HepG2 (cell line): Measurements from ENCODE around the gene SENP7. TPM values are rescaled to one million over a fixed set of nuclear protein-coding genes. Genes with fewer than 3 reads are reported as not detected.

ENCODE experiments used
- ADNP ChIP-seq: sonication (generic); formaldehyde crosslinking; IDR thresholded peaks from 2 replicates; pipeline ENCODE4 v1.4.0; 2020; ENCODE audit warnings: missing genetic modification reagents
- ATAD3A ChIP-seq: sonication (generic); formaldehyde crosslinking; IDR thresholded peaks from 2 replicates; pipeline ENCODE4 v1.4.0; 2020; ENCODE audit warnings: missing genetic modification reagents
- ATF7 ChIP-seq, 2 experiments: fragments of 450-650 bp in 1 of 2; sonication (generic) in 1 of 2; formaldehyde crosslinking in 1 of 2; IDR thresholded peaks; 2 replicates each; pipeline versions ENCODE4 v1.4.0 to v1.6.1; 2016 to 2020; ENCODE audit warnings: antibody characterized with exemption in 1 of 2, mild to moderate bottlenecking in 1 of 2, missing genetic modification reagents in 1 of 2
- CEBPG ChIP-seq: IDR thresholded peaks from 2 replicates; pipeline ENCODE4 v1.6.1; 2016
- HOXA9 ChIP-seq: sonication (generic); formaldehyde crosslinking; IDR thresholded peaks from 2 replicates; pipeline ENCODE4 v1.8.1; 2022; ENCODE audit warnings: missing genetic modification reagents, mild to moderate bottlenecking, moderate library complexity, borderline replicate concordance
- ISX ChIP-seq: sonication (generic); formaldehyde crosslinking; conservative IDR thresholded peaks from 2 replicates; pipeline ENCODE4 v1.5.0; 2020; ENCODE audit warnings: missing genetic modification reagents
- MXI1 ChIP-seq: IDR thresholded peaks from 3 replicates; pipeline ENCODE4 v1.6.1; 2012; ENCODE audit warnings: low read depth, low read length, inconsistent platforms, borderline replicate concordance
- NFIB ChIP-seq: sonication (generic); formaldehyde crosslinking; IDR thresholded peaks from 2 replicates; pipeline ENCODE4 v1.9.0; 2021; ENCODE audit warnings: missing genetic modification reagents, mild to moderate bottlenecking, borderline replicate concordance
- PAWR ChIP-seq: sonication (generic); formaldehyde crosslinking; IDR thresholded peaks from 2 replicates; pipeline ENCODE4 v1.4.0; 2020; ENCODE audit warnings: missing genetic modification reagents, mild to moderate bottlenecking, borderline replicate concordance
- PCBP1 ChIP-seq: fragments of 200-400 bp; formaldehyde crosslinking; IDR thresholded peaks from 2 replicates; pipeline ENCODE4 v1.6.1; 2017; ENCODE audit warnings: mild to moderate bottlenecking, low read depth, low read length, borderline replicate concordance
- PHF5A ChIP-seq: IDR thresholded peaks from one replicate; pipeline ENCODE4 v1.6.1; 2018; ENCODE audit warnings: low read depth, missing genetic modification reagents; ENCODE audit not compliant: unreplicated experiment
- PHF8 ChIP-seq: sonication (generic); formaldehyde crosslinking; IDR thresholded peaks from 2 replicates; pipeline ENCODE4 v1.5.0; 2020; ENCODE audit warnings: missing genetic modification reagents
- ZNF558 ChIP-seq: sonication (generic); formaldehyde crosslinking; IDR thresholded peaks from 2 replicates; pipeline ENCODE4 v1.9.0; 2022; ENCODE audit warnings: mild to moderate bottlenecking, missing genetic modification reagents, borderline replicate concordance
- ZNF772 ChIP-seq: sonication (generic); formaldehyde crosslinking; IDR thresholded peaks from 2 replicates; pipeline ENCODE4 v1.5.0; 2020; ENCODE audit warnings: mild to moderate bottlenecking, missing genetic modification reagents
- polyA plus RNA-seq, 8 experiments: library from polyadenylated mRNA; depleted of rRNA in 3 of 8; stranded (reverse) in 7 of 8; unstranded in 1 of 8; fragments of >200 nt; fragmentation: Illumina TruSeq in 4 of 8; extraction: Trizol in 4 of 8; gene quantifications; 2 replicates each; pipeline versions ENCODE4 v1.2.1 to v1.2.3, GENCODE V29; 2011 to 2016; ENCODE audit warnings: low read depth in 4 of 8, missing spikeins in 1 of 8, mixed read lengths in 1 of 8; ENCODE audit not compliant: insufficient read depth in 1 of 8
- total RNA-seq, 5 experiments: library from RNA; depleted of rRNA; stranded (reverse); fragments of >200 nt; fragmentation: Illumina TruSeq; extraction: Trizol; gene quantifications; 2 replicates each; pipeline ENCODE4 v1.2.3, GENCODE V29; 2016; ENCODE audit warnings: low read depth in 1 of 5
- TF ChIP-seq, protein P1 (sequence below): sonication (generic); formaldehyde crosslinking; IDR thresholded peaks from 2 replicates; pipeline ENCODE4 v1.5.1; 2020; ENCODE audit warnings: mild to moderate bottlenecking, missing genetic modification reagents, moderate library complexity
- TF ChIP-seq, protein P2 (sequence below): sonication (generic); formaldehyde crosslinking; IDR thresholded peaks from 2 replicates; pipeline ENCODE4 v1.5.0; 2020; ENCODE audit warnings: mild to moderate bottlenecking, missing genetic modification reagents, borderline replicate concordance
- TF ChIP-seq, protein P3 (sequence below): sonication (generic); formaldehyde crosslinking; IDR thresholded peaks from 2 replicates; pipeline ENCODE4 v1.4.0; 2020; ENCODE audit warnings: missing genetic modification reagents, mild to moderate bottlenecking, borderline replicate concordance

SENP7 gene
- total and polyA plus RNA-seq, 2 of the 13 experiments (the other 11 are each of a cell fraction or from before 2014, with no cell fraction given) = 9.1 to 10.3 TPM

DNA sequence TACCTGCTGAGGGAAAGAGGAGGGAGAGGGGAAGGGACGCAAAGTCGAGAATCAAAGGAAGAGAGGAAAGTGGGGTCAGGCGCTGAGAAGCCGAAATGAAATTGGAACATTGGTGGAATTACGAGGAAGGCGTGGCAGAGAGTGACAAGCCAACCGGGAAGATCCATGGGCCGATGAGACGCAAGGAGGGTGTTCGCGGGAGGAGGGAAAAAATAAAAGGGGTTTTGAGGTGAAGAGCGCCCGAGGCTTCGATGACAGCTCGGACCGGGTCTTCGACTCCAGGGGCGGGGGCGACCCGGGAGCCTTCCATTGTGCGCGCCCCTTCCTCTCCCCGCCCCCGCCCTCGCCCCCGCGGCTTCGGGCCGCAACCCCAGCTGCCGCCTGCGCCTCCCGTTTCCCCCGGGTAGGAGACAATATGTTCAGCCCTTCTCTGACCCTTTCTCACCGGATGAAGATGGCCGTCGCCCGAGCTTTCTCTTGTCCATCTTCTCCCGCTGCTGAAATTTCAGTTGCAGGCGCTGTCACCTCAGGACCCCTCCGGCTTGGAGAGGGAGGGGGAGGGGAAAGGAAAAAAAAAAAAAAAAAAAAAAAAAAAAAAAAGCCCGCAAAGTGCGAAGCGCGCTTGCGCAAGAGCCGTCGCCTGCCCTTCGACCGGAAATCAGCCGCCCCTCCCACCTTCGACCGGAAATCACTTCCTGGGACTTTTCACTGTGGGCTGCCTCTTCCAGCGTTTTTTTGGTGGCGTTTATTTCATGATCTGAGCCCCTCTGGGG is at the start of gene SENP7 (continued):
- TF ChIP-seq, protein P1, sequence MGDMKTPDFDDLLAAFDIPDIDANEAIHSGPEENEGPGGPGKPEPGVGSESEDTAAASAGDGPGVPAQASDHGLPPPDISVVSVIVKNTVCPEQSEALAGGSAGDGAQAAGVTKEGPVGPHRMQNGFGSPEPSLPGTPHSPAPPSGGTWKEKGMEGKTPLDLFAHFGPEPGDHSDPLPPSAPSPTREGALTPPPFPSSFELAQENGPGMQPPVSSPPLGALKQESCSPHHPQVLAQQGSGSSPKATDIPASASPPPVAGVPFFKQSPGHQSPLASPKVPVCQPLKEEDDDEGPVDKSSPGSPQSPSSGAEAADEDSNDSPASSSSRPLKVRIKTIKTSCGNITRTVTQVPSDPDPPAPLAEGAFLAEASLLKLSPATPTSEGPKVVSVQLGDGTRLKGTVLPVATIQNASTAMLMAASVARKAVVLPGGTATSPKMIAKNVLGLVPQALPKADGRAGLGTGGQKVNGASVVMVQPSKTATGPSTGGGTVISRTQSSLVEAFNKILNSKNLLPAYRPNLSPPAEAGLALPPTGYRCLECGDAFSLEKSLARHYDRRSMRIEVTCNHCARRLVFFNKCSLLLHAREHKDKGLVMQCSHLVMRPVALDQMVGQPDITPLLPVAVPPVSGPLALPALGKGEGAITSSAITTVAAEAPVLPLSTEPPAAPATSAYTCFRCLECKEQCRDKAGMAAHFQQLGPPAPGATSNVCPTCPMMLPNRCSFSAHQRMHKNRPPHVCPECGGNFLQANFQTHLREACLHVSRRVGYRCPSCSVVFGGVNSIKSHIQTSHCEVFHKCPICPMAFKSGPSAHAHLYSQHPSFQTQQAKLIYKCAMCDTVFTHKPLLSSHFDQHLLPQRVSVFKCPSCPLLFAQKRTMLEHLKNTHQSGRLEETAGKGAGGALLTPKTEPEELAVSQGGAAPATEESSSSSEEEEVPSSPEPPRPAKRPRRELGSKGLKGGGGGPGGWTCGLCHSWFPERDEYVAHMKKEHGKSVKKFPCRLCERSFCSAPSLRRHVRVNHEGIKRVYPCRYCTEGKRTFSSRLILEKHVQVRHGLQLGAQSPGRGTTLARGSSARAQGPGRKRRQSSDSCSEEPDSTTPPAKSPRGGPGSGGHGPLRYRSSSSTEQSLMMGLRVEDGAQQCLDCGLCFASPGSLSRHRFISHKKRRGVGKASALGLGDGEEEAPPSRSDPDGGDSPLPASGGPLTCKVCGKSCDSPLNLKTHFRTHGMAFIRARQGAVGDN = peak; percentile 74
- TF ChIP-seq HOXA9 (CRISPR knock-in tag) (no peak), CEBPG (CRISPR knock-in tag) (peak; percentile 79), PHF5A (peak; percentile 38), ZNF772 (CRISPR knock-in tag) (no peak), ATAD3A (CRISPR knock-in tag) (no peak), PAWR (CRISPR knock-in tag) (no peak), ISX (0 out of 2 replicates have a peak, but pooled peaks have one; percentile 37), PHF8 (CRISPR knock-in tag) (peak; percentile 47; the same call in 1 of the 2 replicates), ZNF558 (0 out of 2 replicates have a peak, but pooled peaks have one; percentile 54), PCBP1 (0 out of 2 replicates have a peak, but pooled peaks have one; percentile 30), ADNP (CRISPR knock-in tag) (no peak), NFIB (CRISPR knock-in tag) (no peak), ATF7 (IDR thresholded peaks at IDR 0.05) (no peak), ATF7 (CRISPR knock-in tag; IDR thresholded peaks at IDR 0.05) (no peak), MXI1 (peak; percentile 49; the same call in 1 of the 3 replicates)
- TF ChIP-seq, protein P2, sequence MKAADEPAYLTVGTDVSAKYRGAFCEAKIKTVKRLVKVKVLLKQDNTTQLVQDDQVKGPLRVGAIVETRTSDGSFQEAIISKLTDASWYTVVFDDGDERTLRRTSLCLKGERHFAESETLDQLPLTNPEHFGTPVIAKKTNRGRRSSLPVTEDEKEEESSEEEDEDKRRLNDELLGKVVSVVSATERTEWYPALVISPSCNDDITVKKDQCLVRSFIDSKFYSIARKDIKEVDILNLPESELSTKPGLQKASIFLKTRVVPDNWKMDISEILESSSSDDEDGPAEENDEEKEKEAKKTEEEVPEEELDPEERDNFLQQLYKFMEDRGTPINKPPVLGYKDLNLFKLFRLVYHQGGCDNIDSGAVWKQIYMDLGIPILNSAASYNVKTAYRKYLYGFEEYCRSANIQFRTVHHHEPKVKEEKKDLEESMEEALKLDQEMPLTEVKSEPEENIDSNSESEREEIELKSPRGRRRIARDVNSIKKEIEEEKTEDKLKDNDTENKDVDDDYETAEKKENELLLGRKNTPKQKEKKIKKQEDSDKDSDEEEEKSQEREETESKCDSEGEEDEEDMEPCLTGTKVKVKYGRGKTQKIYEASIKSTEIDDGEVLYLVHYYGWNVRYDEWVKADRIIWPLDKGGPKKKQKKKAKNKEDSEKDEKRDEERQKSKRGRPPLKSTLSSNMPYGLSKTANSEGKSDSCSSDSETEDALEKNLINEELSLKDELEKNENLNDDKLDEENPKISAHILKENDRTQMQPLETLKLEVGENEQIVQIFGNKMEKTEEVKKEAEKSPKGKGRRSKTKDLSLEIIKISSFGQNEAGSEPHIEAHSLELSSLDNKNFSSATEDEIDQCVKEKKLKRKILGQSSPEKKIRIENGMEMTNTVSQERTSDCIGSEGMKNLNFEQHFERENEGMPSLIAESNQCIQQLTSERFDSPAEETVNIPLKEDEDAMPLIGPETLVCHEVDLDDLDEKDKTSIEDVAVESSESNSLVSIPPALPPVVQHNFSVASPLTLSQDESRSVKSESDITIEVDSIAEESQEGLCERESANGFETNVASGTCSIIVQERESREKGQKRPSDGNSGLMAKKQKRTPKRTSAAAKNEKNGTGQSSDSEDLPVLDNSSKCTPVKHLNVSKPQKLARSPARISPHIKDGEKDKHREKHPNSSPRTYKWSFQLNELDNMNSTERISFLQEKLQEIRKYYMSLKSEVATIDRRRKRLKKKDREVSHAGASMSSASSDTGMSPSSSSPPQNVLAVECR (CRISPR knock-in tag) = peak; percentile 72
- TF ChIP-seq, protein P3, sequence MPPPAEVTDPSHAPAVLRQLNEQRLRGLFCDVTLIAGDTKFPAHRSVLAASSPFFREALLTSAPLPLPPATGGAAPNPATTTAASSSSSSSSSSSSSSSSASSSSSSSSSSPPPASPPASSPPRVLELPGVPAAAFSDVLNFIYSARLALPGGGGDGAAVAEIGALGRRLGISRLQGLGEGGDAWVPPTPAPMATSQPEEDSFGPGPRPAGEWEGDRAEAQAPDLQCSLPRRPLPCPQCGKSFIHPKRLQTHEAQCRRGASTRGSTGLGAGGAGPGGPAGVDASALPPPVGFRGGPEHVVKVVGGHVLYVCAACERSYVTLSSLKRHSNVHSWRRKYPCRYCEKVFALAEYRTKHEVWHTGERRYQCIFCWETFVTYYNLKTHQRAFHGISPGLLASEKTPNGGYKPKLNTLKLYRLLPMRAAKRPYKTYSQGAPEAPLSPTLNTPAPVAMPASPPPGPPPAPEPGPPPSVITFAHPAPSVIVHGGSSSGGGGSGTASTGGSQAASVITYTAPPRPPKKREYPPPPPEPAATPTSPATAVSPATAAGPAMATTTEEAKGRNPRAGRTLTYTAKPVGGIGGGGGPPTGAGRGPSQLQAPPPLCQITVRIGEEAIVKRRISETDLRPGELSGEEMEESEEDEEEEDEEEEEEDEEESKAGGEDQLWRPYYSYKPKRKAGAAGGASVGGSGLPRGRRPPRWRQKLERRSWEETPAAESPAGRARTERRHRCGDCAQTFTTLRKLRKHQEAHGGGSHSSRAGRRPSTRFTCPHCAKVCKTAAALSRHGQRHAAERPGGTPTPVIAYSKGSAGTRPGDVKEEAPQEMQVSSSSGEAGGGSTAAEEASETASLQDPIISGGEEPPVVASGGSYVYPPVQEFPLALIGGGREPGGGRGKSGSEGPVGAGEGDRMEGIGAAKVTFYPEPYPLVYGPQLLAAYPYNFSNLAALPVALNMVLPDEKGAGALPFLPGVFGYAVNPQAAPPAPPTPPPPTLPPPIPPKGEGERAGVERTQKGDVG (CRISPR knock-in tag) = no peak
